K562 (cell line): ENCODE results near the gene LTO1. TPM values are rescaled to one million over a fixed set of nuclear protein-coding genes. Genes with fewer than 3 reads are reported as not detected.

ENCODE experiments used
- ATAC-seq: fragments of 200-7000 bp; cut with Tn5 transposase; 3 replicates; pipeline ENCODE4 v1.9.1; 2020; ENCODE audit warnings: moderate library complexity
- BruUV-seq: library from RNA; stranded (reverse); fragments of 400-500 nt; replicated peaks from 2 replicates; lab custom pipeline; 2021; lab: Mats Ljungman, UMichigan
- CTCF ChIA-PET: fragments of 300-600 bp; formaldehyde crosslinking; extraction: SDS; loops from one replicate; lab custom pipeline; 2021; ENCODE audit warnings: low intra/inter-chr PET ratio; lab: Yijun Ruan, JAX
- POLR2A ChIA-PET: fragments of 300-600, 350-650 bp; sonication (Branson Sonifier 250); formaldehyde crosslinking; extraction: SDS; loops from one replicate; lab custom pipeline; 2021; ENCODE audit warnings: antibody characterized with exemption, inconsistent platforms; lab: Yijun Ruan, JAX
- DNase-seq, 4 experiments: peaks; one replicate each; pipeline versions ENCODE4 v3.0.0 to v3.0.0-alpha.2; 2011 to 2018; ENCODE audit warnings: low spot score in 3 of 4, mixed read lengths in 3 of 4; ENCODE audit errors: extremely low read depth in 1 of 4
- FAIRE-seq: peaks from 2 replicates; lab custom pipeline; 2011; peaks lifted over from hg19 to GRCh38; lab: Jason Lieb, UNC
- H2AFZ ChIP-seq: 2 replicates; pipeline ENCODE4 v1.6.0; 2011; ENCODE audit warnings: low read depth, low read length, control low read depth, inconsistent platforms
- H3K27ac ChIP-seq: fragments of 200-600 bp; 3 replicates; pipeline ENCODE4 v1.8.0; 2011; ENCODE audit warnings: low read depth, mild to moderate bottlenecking, control low read depth, inconsistent platforms, low read length, moderate library complexity, mixed read lengths; ENCODE audit errors: extremely low read depth
- H3K27me3 ChIP-seq, 2 experiments: fragments of 300-600 bp in 1 of 2; 2 replicates in 1 of 2; 3 replicates in 1 of 2; pipeline versions ENCODE4 v1.6.0 to v1.8.0; 2011; ENCODE audit warnings: inconsistent platforms in 2 of 2, low read length in 2 of 2, mild to moderate bottlenecking in 1 of 2, mixed read lengths in 1 of 2, moderate library complexity in 1 of 2; ENCODE audit not compliant: control insufficient read depth in 2 of 2, insufficient read depth in 2 of 2
- H3K36me3 ChIP-seq: fragments of 300-600 bp; 3 replicates; pipeline ENCODE4 v1.8.0; 2011; ENCODE audit warnings: mild to moderate bottlenecking, low read length, inconsistent platforms; ENCODE audit not compliant: control insufficient read depth, insufficient read depth
- H3K4me1 ChIP-seq, 2 experiments: fragments of 200-600 bp in 1 of 2; replicated peaks in 1 of 2; 2 replicates in 1 of 2; 3 replicates in 1 of 2; pipeline versions ENCODE4 v1.5.1 to v1.8.0; 2011; ENCODE audit warnings: inconsistent platforms in 2 of 2, low read length in 2 of 2, mild to moderate bottlenecking in 1 of 2, mixed read lengths in 1 of 2, moderate library complexity in 1 of 2; ENCODE audit not compliant: control insufficient read depth in 2 of 2, insufficient read depth in 2 of 2
- H3K4me2 ChIP-seq: 2 replicates; pipeline ENCODE4 v1.6.1; 2011; ENCODE audit warnings: low read length, control low read depth, inconsistent platforms, mixed read lengths; ENCODE audit not compliant: insufficient read depth
- H3K4me3 ChIP-seq: fragments of 200-600 bp; sonication (generic), shearing (Covaris generic); 2 replicates; pipeline ENCODE4 v1.5.1; 2016; ENCODE audit warnings: control low read depth, inconsistent platforms
- H3K79me2 ChIP-seq: fragments of 200-600 bp; 3 replicates; pipeline ENCODE4 v1.8.0; 2011; ENCODE audit warnings: low read length, inconsistent platforms; ENCODE audit not compliant: control insufficient read depth, insufficient read depth
- H3K9ac ChIP-seq, 2 experiments: 2 replicates each; pipeline versions ENCODE4 v1.6.0 to v1.6.1; 2011; ENCODE audit warnings: low read depth in 2 of 2, low read length in 2 of 2, control low read depth in 1 of 2, inconsistent platforms in 1 of 2, mild to moderate bottlenecking in 1 of 2, mixed read lengths in 1 of 2; ENCODE audit not compliant: insufficient read depth in 1 of 2
- H3K9me1 ChIP-seq: one replicate; pipeline ENCODE4 v1.6.0; 2011; ENCODE audit warnings: inconsistent platforms, mild to moderate bottlenecking, low read length, moderate library complexity; ENCODE audit not compliant: control insufficient read depth, insufficient read depth
- H3K9me3 ChIP-seq: replicated peaks from 2 replicates; pipeline ENCODE4 v1.5.1; 2011; ENCODE audit warnings: low read depth, low read length, inconsistent platforms; ENCODE audit not compliant: control insufficient read depth, insufficient read depth
- H4K20me1 ChIP-seq: replicated peaks from 2 replicates; pipeline ENCODE4 v1.6.1; 2011; ENCODE audit warnings: low read length, inconsistent platforms, mixed read lengths; ENCODE audit not compliant: control insufficient read depth, insufficient read depth
- CBFB ChIP-seq: sonication (generic); formaldehyde crosslinking; IDR thresholded peaks from 2 replicates; pipeline ENCODE4 v1.4.0; 2020; ENCODE audit warnings: mild to moderate bottlenecking, missing genetic modification reagents
- CBX5 ChIP-seq: IDR thresholded peaks from 2 replicates; pipeline ENCODE4 v1.6.1; 2014; ENCODE audit warnings: low read depth, borderline replicate concordance
- MCM2 ChIP-seq: fragments of 450-650 bp; IDR thresholded peaks from 2 replicates; pipeline ENCODE4 v1.6.1; 2017; ENCODE audit warnings: low read depth, mild to moderate bottlenecking
- MXI1 ChIP-seq: IDR thresholded peaks from 2 replicates; pipeline ENCODE4 v1.6.1; 2011; ENCODE audit warnings: low read depth, mild to moderate bottlenecking, improper control_type of control experiment, low read length
- NFE2 ChIP-seq: IDR thresholded peaks from 2 replicates; pipeline ENCODE4 v1.6.1; 2014; ENCODE audit warnings: antibody characterized with exemption, low read depth
- POLR2A ChIP-seq: fragments of 450-650 bp; conservative IDR thresholded peaks from 2 replicates; pipeline ENCODE4 v1.6.1; 2016
- PRPF4 ChIP-seq: fragments of 200-400 bp; formaldehyde crosslinking; IDR thresholded peaks from one replicate; pipeline ENCODE4 v1.6.1; 2017; ENCODE audit warnings: low read length, low read depth, mild to moderate bottlenecking; ENCODE audit not compliant: insufficient read depth, poor library complexity, severe bottlenecking
- PTTG1 ChIP-seq: fragments of 450-650 bp; IDR thresholded peaks from 2 replicates; pipeline ENCODE4 v1.6.1; 2016; ENCODE audit warnings: low read depth, mild to moderate bottlenecking, missing genetic modification characterization, missing compliant biosample characterization
- SFPQ ChIP-seq: fragments of 200-400 bp; formaldehyde crosslinking; IDR thresholded peaks from 2 replicates; pipeline ENCODE4 v1.6.1; 2017; ENCODE audit warnings: mild to moderate bottlenecking, low read depth, low read length, moderate library complexity
- ZNF239 ChIP-seq: fragments of 250-450 bp; sonication (Bioruptor Pico); IDR thresholded peaks from 2 replicates; pipeline ENCODE4 v1.4.0; 2020; ENCODE audit warnings: mild to moderate bottlenecking
- ZNF583 ChIP-seq: fragments of 250-450 bp; sonication (Bioruptor Pico); IDR thresholded peaks from 2 replicates; pipeline ENCODE4 v1.4.0; 2020
- ZNF75A ChIP-seq: fragments of 450-650 bp; formaldehyde crosslinking; IDR thresholded peaks from 2 replicates; pipeline ENCODE4 v1.4.0; 2020; ENCODE audit warnings: mild to moderate bottlenecking
- WGBS: fragments of 100-300 bp; shearing (Covaris generic); methylation state at CpG from one replicate; pipeline ENCODE4 v1.1.6; 2016; ENCODE audit warnings: low coverage, mixed read lengths; ENCODE audit not compliant: insufficient coverage; ENCODE audit errors: missing lambda C conversion rate; 5-methylcytosine and 5-hydroxymethylcytosine counted together
- in situ Hi-C: fragments of 300-500 bp; cut with MboI; formaldehyde crosslinking; loops from 4 replicates; pipeline ENCODE4 v1.15.0; 2018; ENCODE audit warnings: inconsistent platforms, mixed read lengths
- intact Hi-C: fragments of 100-400 bp; cut with micrococcal nuclease; formaldehyde crosslinking; loops from 2 replicates; pipeline ENCODE4 v1.14.2; 2022
- polyA plus RNA-seq, 8 experiments: library from polyadenylated mRNA; depleted of rRNA in 4 of 8; stranded (reverse) in 5 of 8; unstranded in 3 of 8; fragments of >200 nt; fragmentation: Nextera tagmentation in 2 of 8; fragmentation: Illumina TruSeq in 1 of 8; extraction: Ambion mirVana in 2 of 8; extraction: Trizol in 1 of 8; gene quantifications; 2 replicates each; pipeline versions ENCODE4 v1.2.1 to v1.2.3, GENCODE V29; 2011 to 2014; ENCODE audit warnings: inconsistent platforms in 1 of 8, missing spikeins in 1 of 8
- total RNA-seq, 7 experiments: library from RNA; depleted of rRNA in 6 of 7; stranded (reverse); fragments of >200 nt in 6 of 7; fragmentation: Illumina TruSeq in 2 of 7; extraction: Trizol in 2 of 7; gene quantifications; 2 replicates each; pipeline versions ENCODE4 v1.2.1 to v1.2.3, GENCODE V29; 2011 to 2021; ENCODE audit warnings: low replicate concordance in 1 of 7
- TF ChIP-seq, protein P1 (sequence below): fragments of 250-450 bp; sonication (Bioruptor Pico); IDR thresholded peaks from 2 replicates; pipeline ENCODE4 v1.5.0; 2021; ENCODE audit warnings: mild to moderate bottlenecking, borderline replicate concordance
- TF ChIP-seq, protein P2 (sequence below), 2 experiments: fragments of 450-650 bp; conservative IDR thresholded peaks; 2 replicates each; pipeline ENCODE4 v1.6.1; 2017; ENCODE audit warnings: mild to moderate bottlenecking in 2 of 2, moderate library complexity in 2 of 2

The LTO1 gene
- total and polyA plus RNA-seq, 9 of the 15 experiments (the other 6 are each of a cell fraction or from before 2014, with no cell fraction given): 2.6 to 43.4 (median 19.1) TPM

GRCh38 chr11:69705901-69706787 is 31.0 kb upstream of the LTO1 start (continued):
- TF ChIP-seq, protein P1, sequence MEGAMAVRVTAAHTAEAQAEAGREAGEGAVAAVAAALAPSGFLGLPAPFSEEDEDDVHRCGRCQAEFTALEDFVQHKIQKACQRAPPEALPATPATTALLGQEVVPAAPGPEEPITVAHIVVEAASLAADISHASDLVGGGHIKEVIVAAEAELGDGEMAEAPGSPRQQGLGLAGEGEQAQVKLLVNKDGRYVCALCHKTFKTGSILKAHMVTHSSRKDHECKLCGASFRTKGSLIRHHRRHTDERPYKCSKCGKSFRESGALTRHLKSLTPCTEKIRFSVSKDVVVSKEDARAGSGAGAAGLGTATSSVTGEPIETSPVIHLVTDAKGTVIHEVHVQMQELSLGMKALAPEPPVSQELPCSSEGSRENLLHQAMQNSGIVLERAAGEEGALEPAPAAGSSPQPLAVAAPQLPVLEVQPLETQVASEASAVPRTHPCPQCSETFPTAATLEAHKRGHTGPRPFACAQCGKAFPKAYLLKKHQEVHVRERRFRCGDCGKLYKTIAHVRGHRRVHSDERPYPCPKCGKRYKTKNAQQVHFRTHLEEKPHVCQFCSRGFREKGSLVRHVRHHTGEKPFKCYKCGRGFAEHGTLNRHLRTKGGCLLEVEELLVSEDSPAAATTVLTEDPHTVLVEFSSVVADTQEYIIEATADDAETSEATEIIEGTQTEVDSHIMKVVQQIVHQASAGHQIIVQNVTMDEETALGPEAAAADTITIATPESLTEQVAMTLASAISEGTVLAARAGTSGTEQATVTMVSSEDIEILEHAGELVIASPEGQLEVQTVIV (CRISPR knock-in tag): no peak
- TF ChIP-seq ZNF239 (no peak), ZNF75A (CRISPR knock-in tag) (no peak), CBFB (no peak)

- in situ Hi-C loops (no loop called here), intact Hi-C loops (no loop called here)
- Histone ChIP-seq H3K27ac (no peak overlapping the region), H3K79me2 (no peaks in the 10 kb centered on the region), H3K4me3 (no peak overlapping the region), H2AFZ (no peak overlapping the region), H3K27me3 (peaks cover 8 to 53% of the 10 kb centered on the region in 2 experiments; a peak in 3 of 5 replicates), H3K4me2 (no peak overlapping the region), H3K4me1 (peaks cover under 1 to 31% of the 10 kb centered on the region in 2 experiments; a peak in 3 of 5 replicates), H4K20me1 (0 out of 2 replicates have a peak, but pooled peaks cover 3% of the 10 kb centered on the region), H3K9me1 (no peaks in the 10 kb centered on the region), H3K36me3 (no peaks in the 10 kb centered on the region), H3K9ac (no peak overlapping the region), H3K9me3 (no peaks in the 10 kb centered on the region)
- CTCF ChIA-PET: no interaction called here
- BruUV-seq: no TSS peak
- DNase-seq (no peak), ATAC-seq (no peak), FAIRE-seq (no peak)
- 6% methylated on average over 18 of the region's 18 CpGs for WGBS
- POLR2A ChIA-PET: no interaction called here
- TF ChIP-seq MCM2: no peak
- no peak for TF ChIP-seq ZNF583 (CRISPR knock-in tag)
- TF ChIP-seq NFE2: no peak
- TF ChIP-seq PTTG1 (tag): no peak
- no peak for TF ChIP-seq POLR2A
- no peak for TF ChIP-seq CBX5
- TF ChIP-seq, protein P2, sequence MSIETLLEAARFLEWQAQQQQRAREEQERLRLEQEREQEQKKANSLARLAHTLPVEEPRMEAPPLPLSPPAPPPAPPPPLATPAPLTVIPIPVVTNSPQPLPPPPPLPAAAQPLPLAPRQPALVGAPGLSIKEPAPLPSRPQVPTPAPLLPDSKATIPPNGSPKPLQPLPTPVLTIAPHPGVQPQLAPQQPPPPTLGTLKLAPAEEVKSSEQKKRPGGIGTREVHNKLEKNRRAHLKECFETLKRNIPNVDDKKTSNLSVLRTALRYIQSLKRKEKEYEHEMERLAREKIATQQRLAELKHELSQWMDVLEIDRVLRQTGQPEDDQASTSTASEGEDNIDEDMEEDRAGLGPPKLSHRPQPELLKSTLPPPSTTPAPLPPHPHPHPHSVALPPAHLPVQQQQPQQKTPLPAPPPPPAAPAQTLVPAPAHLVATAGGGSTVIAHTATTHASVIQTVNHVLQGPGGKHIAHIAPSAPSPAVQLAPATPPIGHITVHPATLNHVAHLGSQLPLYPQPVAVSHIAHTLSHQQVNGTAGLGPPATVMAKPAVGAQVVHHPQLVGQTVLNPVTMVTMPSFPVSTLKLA (conservative IDR thresholded peaks at IDR 0.05): no peak
- TF ChIP-seq PRPF4: no peak
- TF ChIP-seq SFPQ: no peak
- no peak for TF ChIP-seq MXI1
Measured at GRCh38 chr11:69705351-69705811, 30.2 kb upstream of the LTO1 start.
